ENCODE data around the gene CCDC172.

Gene CCDC172

GRCh38 chr10:116421815-116422214, 97.6 kb downstream of the CCDC172 start:
- Mint-ChIP-seq H3K4me1 (no peaks in the 10 kb centered on the region), H3K36me3 (ENCODE audit: low read depth) (no peaks in the 10 kb centered on the region), H3K27me3 (ENCODE audit: low read depth) (peaks cover 4% of the 10 kb centered on the region), H3K27ac (no peak overlapping the region), H3K4me3 (no peak overlapping the region), H3K9me3 (no peaks in the 10 kb centered on the region)
- no peak for TF ChIP-seq CTCF (IDR thresholded peaks at IDR 0.05; ENCODE audit: unreplicated experiment in 3 of 3)

GRCh38 chr10:116427671-116428070, 103.4 kb downstream of the CCDC172 start, which contains the start of gene PNLIPRP3:
PNLIPRP3 (plus strand) TSS chr10:116427847; CDS start chr10:116428013, 166 bp downstream.
- no peaks in the 10 kb centered on the region for H3K9me3 Mint-ChIP-seq
- H3K4me3 Mint-ChIP-seq: no peak within 1 kb of the TSS
- peaks cover 4% of the 10 kb centered on the region for H3K27me3 Mint-ChIP-seq (ENCODE audit: low read depth)
- H3K4me1 Mint-ChIP-seq: no peaks in the 10 kb centered on the region
- TF ChIP-seq CTCF (IDR thresholded peaks at IDR 0.05; ENCODE audit: unreplicated experiment in 3 of 3): no peak
- no peaks in the 10 kb centered on the region for H3K36me3 Mint-ChIP-seq (ENCODE audit: low read depth)
- H3K27ac Mint-ChIP-seq: no peak within 1 kb of the TSS

- no peak overlapping the region for H3K4me3 Mint-ChIP-seq
- no peaks in the 10 kb centered on the region for H3K36me3 Mint-ChIP-seq (ENCODE audit: low read depth)
- no peaks in the 10 kb centered on the region for H3K27me3 Mint-ChIP-seq (ENCODE audit: low read depth)
- H3K9me3 Mint-ChIP-seq: no peaks in the 10 kb centered on the region
- no peak for TF ChIP-seq CTCF (IDR thresholded peaks at IDR 0.05; ENCODE audit: unreplicated experiment in 3 of 3)
- H3K4me1 Mint-ChIP-seq: no peaks in the 10 kb centered on the region
- H3K27ac Mint-ChIP-seq: no peak overlapping the region
These were observed 105.2 kb downstream of the CCDC172 start for GRCh38 chr10:116429288-116429977.

All from nephron (organoid).